ENCODE results near the gene GNB1. TPM values are rescaled to one million over a fixed set of nuclear protein-coding genes. Genes with fewer than 3 reads are reported as not detected.

The GNB1 gene
- total and polyA plus RNA-seq, 9 of the 15 experiments (the other 6 are each of a cell fraction or from before 2014, with no cell fraction given): 34.3 to 388 (median 114) TPM

DNA sequence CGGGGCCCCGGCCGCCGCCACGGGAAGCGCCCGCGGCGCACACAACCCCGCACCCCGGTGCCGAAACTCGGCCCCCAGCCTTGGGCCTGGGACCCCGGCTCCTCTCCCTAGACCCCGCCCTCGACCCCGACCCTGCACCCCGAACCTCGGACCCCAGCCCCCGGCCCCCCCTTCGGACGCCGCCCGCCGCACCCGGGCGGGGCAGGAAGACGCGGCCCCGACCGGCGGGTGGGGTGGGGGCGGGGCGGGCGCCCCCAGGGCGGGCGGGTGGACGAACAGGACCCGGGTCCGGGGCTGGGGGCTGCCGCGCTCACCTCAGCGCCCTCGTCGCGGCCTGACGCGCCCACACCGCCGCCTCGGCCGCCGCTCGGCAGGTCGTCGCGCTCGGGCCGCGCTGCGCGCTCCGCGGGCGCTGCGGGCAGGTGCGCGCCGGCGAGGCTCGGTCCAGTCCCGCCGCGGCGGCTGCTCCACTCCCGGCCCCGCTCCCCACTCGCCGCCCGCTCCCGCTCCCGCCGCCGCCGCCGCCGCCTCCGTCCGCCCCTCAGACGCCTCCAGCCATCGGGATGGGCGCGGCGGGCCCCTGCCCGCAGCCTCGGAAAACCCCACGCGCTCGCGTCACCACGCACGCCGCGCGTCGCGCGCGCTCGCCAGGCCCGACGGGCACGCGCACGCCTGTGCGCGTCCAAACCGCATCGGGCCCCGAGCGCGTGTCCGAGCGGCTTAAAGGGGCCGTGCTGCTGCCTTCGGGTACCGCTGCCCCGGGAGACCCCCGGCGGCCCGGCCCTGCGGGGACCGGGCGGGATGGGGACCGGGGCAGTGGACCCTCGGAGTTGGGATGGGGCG, at the start of gene GNB1 (continued):
- TF ChIP-seq ZFP1 (CRISPR knock-in tag; IDR thresholded peaks at IDR 0.05): no peak
- no peak for TF ChIP-seq RHOXF2B (CRISPR knock-in tag; conservative IDR thresholded peaks at IDR 0.05)
- no peak for TF ChIP-seq HOMEZ (CRISPR knock-in tag; IDR thresholded peaks at IDR 0.05)
- TF ChIP-seq MIER1 (IDR thresholded peaks at IDR 0.05; ENCODE audit: low read depth): no peak
- TF ChIP-seq NCOA6 (IDR thresholded peaks at IDR 0.05): no peak
- peak; percentile 22 for TF ChIP-seq FUS (optimal IDR thresholded peaks at IDR 0.05; ENCODE audit: low read depth, low read length)
- TF ChIP-seq GTF2F1 (IDR thresholded peaks at IDR 0.05; ENCODE audit: low read depth, low read length): no peak
- TF ChIP-seq GTF3C2 (IDR thresholded peaks at IDR 0.05; ENCODE audit: borderline replicate concordance, extremely low read depth, insufficient read length): no peak
- TF ChIP-seq HDAC2 (IDR thresholded peaks at IDR 0.05): no peak
- TF ChIP-seq CBFB (CRISPR knock-in tag; IDR thresholded peaks at IDR 0.05): no peak
- TF ChIP-seq MAX (CRISPR knock-in tag; IDR thresholded peaks at IDR 0.05): peak; percentile 53; the same call in 1 of the 2 replicates
- TF ChIP-seq ZNF696 (CRISPR knock-in tag; conservative IDR thresholded peaks at IDR 0.05): no peak
- 0 out of 2 replicates have a peak, but pooled peaks have one; percentile 11 for TF ChIP-seq ATF1 (CRISPR knock-in tag; IDR thresholded peaks at IDR 0.05)
- peak; percentile 92 for TF ChIP-seq ATF1 (tag; IDR thresholded peaks at IDR 0.05)
- peak; percentile 87 for TF ChIP-seq HMGN3 (IDR thresholded peaks at IDR 0.05; ENCODE audit: borderline replicate concordance, extremely low read depth, insufficient read length, low read depth, low read length)
- no peak for TF ChIP-seq GATA2 (CRISPR knock-in tag; IDR thresholded peaks at IDR 0.05)
- TF ChIP-seq ILK (tag; IDR thresholded peaks at IDR 0.05; ENCODE audit: borderline replicate concordance, low read depth): no peak
- TF ChIP-seq, protein P1, sequence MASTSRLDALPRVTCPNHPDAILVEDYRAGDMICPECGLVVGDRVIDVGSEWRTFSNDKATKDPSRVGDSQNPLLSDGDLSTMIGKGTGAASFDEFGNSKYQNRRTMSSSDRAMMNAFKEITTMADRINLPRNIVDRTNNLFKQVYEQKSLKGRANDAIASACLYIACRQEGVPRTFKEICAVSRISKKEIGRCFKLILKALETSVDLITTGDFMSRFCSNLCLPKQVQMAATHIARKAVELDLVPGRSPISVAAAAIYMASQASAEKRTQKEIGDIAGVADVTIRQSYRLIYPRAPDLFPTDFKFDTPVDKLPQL (IDR thresholded peaks at IDR 0.05; ENCODE audit: extremely low read depth, insufficient read length): no peak
- no peak for TF ChIP-seq HMG20A (CRISPR knock-in tag; conservative IDR thresholded peaks at IDR 0.05)
- no peak for TF ChIP-seq ID3 (CRISPR knock-in tag; IDR thresholded peaks at IDR 0.05)
- peak; percentile 65; the same call in 1 of the 2 replicates for TF ChIP-seq ID3 (tag; IDR thresholded peaks at IDR 0.05)
- no peak for TF ChIP-seq ZBED1 (IDR thresholded peaks at IDR 0.05)
- peak; percentile 85; the same call in 1 of the 2 replicates for TF ChIP-seq FOXJ2 (tag; IDR thresholded peaks at IDR 0.05)
